Astrocyte of the cerebellum (primary cell): ENCODE data around the gene KIAA1671.

ENCODE experiments used
- DNase-seq: peaks from one replicate; pipeline ENCODE4 v3.0.0-alpha.2; 2011; ENCODE audit warnings: low read depth
- H3K4me3 ChIP-seq: 2 replicates; pipeline ENCODE4 v1.5.1; 2011; ENCODE audit warnings: mild to moderate bottlenecking, low read depth, low read length, moderate library complexity
- CTCF ChIP-seq: IDR thresholded peaks from 2 replicates; pipeline ENCODE4 v1.5.1; 2012; ENCODE audit warnings: low read length, low read depth, moderate library complexity, mild to moderate bottlenecking; ENCODE audit errors: missing control alignments
- in situ Hi-C: cut with HindIII; loops from 2 replicates; pipeline ENCODE4 v1.10.0; 2017; ENCODE audit warnings: low sequenced_read_pairs

Gene KIAA1671

GRCh38 chr22:25002241-25002985, 49.9 kb downstream of the KIAA1671 start:
- no peak for DNase-seq
- in situ Hi-C loops, result no loop called here
- H3K4me3 ChIP-seq, result no peak overlapping the region
- TF ChIP-seq CTCF, result no peak

GRCh38 chr22:25006354-25006753, 53.8 kb downstream of the KIAA1671 start:
- DNase-seq, result no peak
- no peak for TF ChIP-seq CTCF
- in situ Hi-C loops, result no loop called here
- H3K4me3 ChIP-seq, result no peak overlapping the region

GRCh38 chr22:25007444-25008106, 55.1 kb downstream of the KIAA1671 start:
- no peak overlapping the region for H3K4me3 ChIP-seq
- in situ Hi-C loops, result no loop called here

GRCh38 chr22:25008666-25009065, 56.1 kb downstream of the KIAA1671 start:
- no peak for DNase-seq
- in situ Hi-C loops, result no loop called here
- no peak for TF ChIP-seq CTCF
- H3K4me3 ChIP-seq, result no peak overlapping the region

More at GRCh38 chr22:25007444-25008106, 55.1 kb downstream of the KIAA1671 start:
- TF ChIP-seq CTCF, result no peak
- DNase-seq, result no peak

- DNase-seq, result no peak
- TF ChIP-seq CTCF, result no peak
- no peak overlapping the region for H3K4me3 ChIP-seq
- in situ Hi-C loops, result no loop called here
These were observed 60.2 kb downstream of the KIAA1671 start for GRCh38 chr22:25012741-25013143.

GRCh38 chr22:25013607-25014006, 61.1 kb downstream of the KIAA1671 start:
- in situ Hi-C loops, result no loop called here
- DNase-seq, result no peak
- no peak for TF ChIP-seq CTCF
- H3K4me3 ChIP-seq, result no peak overlapping the region
